Smooth muscle cell (in vitro differentiated cells): ENCODE data around the gene GPR162. TPM values are rescaled to one million over a fixed set of nuclear protein-coding genes. Genes with fewer than 3 reads are reported as not detected.
"Not testable (repeated sequence)": the region's sequence is repeated elsewhere in the genome, so short reads cannot be mapped to it uniquely, and the experiment has no call there.

Experiments
- DNase-seq: peaks from one replicate; lab custom pipeline; 2025; ENCODE audit not compliant: unreplicated experiment; lab: John Stamatoyannopoulos, UW
- H2AFZ ChIP-seq: fragments of 200-600 bp; sonication (generic); 2 replicates; pipeline ENCODE4 v1.6.0; 2016; ENCODE audit warnings: antibody characterized with exemption, low read depth, mild to moderate bottlenecking
- H3F3A ChIP-seq: fragments of 200-600 bp; sonication (generic); 2 replicates; pipeline ENCODE4 v1.6.0; 2017; ENCODE audit warnings: antibody characterized with exemption, low read depth
- H3K27ac ChIP-seq: fragments of 200-600 bp; sonication (generic); 2 replicates; pipeline ENCODE4 v1.5.1; 2016; ENCODE audit warnings: low read depth, mild to moderate bottlenecking
- H3K27me3 ChIP-seq: fragments of 200-600 bp; sonication (generic); 2 replicates; pipeline ENCODE4 v1.6.1; 2016; ENCODE audit warnings: low read depth, mild to moderate bottlenecking
- H3K36me3 ChIP-seq: fragments of 200-600 bp; sonication (generic); 2 replicates; pipeline ENCODE4 v1.5.1; 2016; ENCODE audit warnings: low read depth
- H3K4me1 ChIP-seq: fragments of 200-600 bp; sonication (generic); 2 replicates; pipeline ENCODE4 v1.5.1; 2016; ENCODE audit warnings: low read depth
- H3K4me2 ChIP-seq: fragments of 200-600 bp; sonication (generic); 2 replicates; pipeline ENCODE4 v1.6.0; 2016; ENCODE audit warnings: mild to moderate bottlenecking
- H3K4me3 ChIP-seq: fragments of 200-600 bp; sonication (generic); 2 replicates; pipeline ENCODE4 v1.5.1; 2016; ENCODE audit warnings: mild to moderate bottlenecking
- H3K79me2 ChIP-seq: fragments of 200-600 bp; sonication (generic); 2 replicates; pipeline ENCODE4 v1.6.0; 2016; ENCODE audit warnings: low read depth, mild to moderate bottlenecking
- H3K9ac ChIP-seq: fragments of 200-600 bp; sonication (generic); 2 replicates; pipeline ENCODE4 v1.6.0; 2016; ENCODE audit warnings: low read depth
- H3K9me3 ChIP-seq: fragments of 200-600 bp; sonication (generic); replicated peaks from 2 replicates; pipeline ENCODE4 v1.5.1; 2016; ENCODE audit warnings: low read depth
- H4K20me1 ChIP-seq: fragments of 200-600 bp; sonication (generic); 2 replicates; pipeline ENCODE4 v1.6.0; 2016; ENCODE audit warnings: low read depth
- WGBS: methylation state at CpG from one replicate; pipeline ENCODE4 v1.1.7; 2016; ENCODE audit warnings: low lambda C conversion rate; 5-methylcytosine and 5-hydroxymethylcytosine counted together
- polyA plus RNA-seq: library from polyadenylated mRNA; unstranded; fragments of >200 nt; fragmentation: Nextera tagmentation; extraction: Ambion mirVana; gene quantifications from 2 replicates; pipeline ENCODE4 v1.2.1, GENCODE V29; 2016
- total RNA-seq: library from RNA; depleted of rRNA; stranded (reverse); fragments of >200 nt; gene quantifications from 2 replicates; pipeline ENCODE4 v1.2.3, GENCODE V29; 2014
- TF ChIP-seq, protein P1 (sequence below): fragments of 200-600 bp; sonication (generic); IDR thresholded peaks from 2 replicates; pipeline ENCODE4 v1.5.1; 2017; ENCODE audit warnings: borderline replicate concordance, mild to moderate bottlenecking, antibody characterized with exemption; ENCODE audit not compliant: insufficient read depth, poor library complexity, severe bottlenecking

The GPR162 gene
- total and polyA plus RNA-seq, 2 experiments from 2014 or later, result 0.76 to 2.1 TPM

DNA sequence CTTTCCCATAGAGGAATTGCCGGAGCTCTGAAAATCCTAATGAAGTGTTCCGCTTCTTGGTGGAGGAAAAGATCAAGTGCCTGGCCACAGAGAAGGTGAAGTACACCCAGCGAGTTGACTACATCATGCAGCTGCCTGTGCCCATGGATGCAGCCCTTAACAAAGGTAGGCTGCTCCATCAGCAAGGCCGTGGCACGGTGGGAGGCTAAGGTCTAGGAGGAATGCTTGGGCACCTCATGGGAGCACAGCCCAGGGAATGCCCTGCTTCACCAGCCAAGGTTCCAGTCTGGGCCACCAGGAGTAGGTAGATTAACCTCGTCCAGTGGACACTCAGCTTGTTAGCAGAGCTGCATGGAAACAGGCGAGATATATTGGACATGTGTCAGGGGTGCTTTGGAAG is 39.3 kb downstream of the GPR162 start:
- no peak for DNase-seq
- 98% methylated on average over 7 of the region's 7 CpGs for WGBS
- Histone ChIP-seq H3K4me2 (no peak overlapping the region), H3K27ac (no peak overlapping the region), H4K20me1 (no peaks in the 10 kb centered on the region), H3K9me3 (no peaks in the 10 kb centered on the region), H3F3A (peaks cover 20% of the 10 kb centered on the region), H2AFZ (no peak overlapping the region), H3K9ac (no peak overlapping the region), H3K4me1 (no peaks in the 10 kb centered on the region), H3K79me2 (no peaks in the 10 kb centered on the region), H3K27me3 (no peaks in the 10 kb centered on the region), H3K36me3 (no peaks in the 10 kb centered on the region), H3K4me3 (no peak overlapping the region)
- TF ChIP-seq, protein P1, sequence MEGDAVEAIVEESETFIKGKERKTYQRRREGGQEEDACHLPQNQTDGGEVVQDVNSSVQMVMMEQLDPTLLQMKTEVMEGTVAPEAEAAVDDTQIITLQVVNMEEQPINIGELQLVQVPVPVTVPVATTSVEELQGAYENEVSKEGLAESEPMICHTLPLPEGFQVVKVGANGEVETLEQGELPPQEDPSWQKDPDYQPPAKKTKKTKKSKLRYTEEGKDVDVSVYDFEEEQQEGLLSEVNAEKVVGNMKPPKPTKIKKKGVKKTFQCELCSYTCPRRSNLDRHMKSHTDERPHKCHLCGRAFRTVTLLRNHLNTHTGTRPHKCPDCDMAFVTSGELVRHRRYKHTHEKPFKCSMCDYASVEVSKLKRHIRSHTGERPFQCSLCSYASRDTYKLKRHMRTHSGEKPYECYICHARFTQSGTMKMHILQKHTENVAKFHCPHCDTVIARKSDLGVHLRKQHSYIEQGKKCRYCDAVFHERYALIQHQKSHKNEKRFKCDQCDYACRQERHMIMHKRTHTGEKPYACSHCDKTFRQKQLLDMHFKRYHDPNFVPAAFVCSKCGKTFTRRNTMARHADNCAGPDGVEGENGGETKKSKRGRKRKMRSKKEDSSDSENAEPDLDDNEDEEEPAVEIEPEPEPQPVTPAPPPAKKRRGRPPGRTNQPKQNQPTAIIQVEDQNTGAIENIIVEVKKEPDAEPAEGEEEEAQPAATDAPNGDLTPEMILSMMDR, result no peak

- Histone ChIP-seq H4K20me1 (no peaks in the 10 kb centered on the region), H3K36me3 (no peaks in the 10 kb centered on the region), H3K4me3 (no peak overlapping the region), H3F3A (peaks cover 20% of the 10 kb centered on the region), H3K27ac (no peak overlapping the region), H3K9ac (no peak overlapping the region), H3K4me2 (no peak overlapping the region), H3K4me1 (no peaks in the 10 kb centered on the region), H2AFZ (no peak overlapping the region), H3K79me2 (no peaks in the 10 kb centered on the region), H3K9me3 (no peaks in the 10 kb centered on the region), H3K27me3 (no peaks in the 10 kb centered on the region)
- WGBS, result over 99% methylated on average over 9 of the region's 9 CpGs
- TF ChIP-seq, protein P1, result no peak
- DNase-seq, result no peak
These were observed 39.8 kb downstream of the GPR162 start for GRCh38 chr12:6861391-6861790.

- H3K27me3 ChIP-seq, result no peaks in the 10 kb centered on the region
- peaks cover 22% of the 10 kb centered on the region for H3F3A ChIP-seq
- no peak overlapping the region for H3K9ac ChIP-seq
- H3K4me2 ChIP-seq, result no peak overlapping the region
- no peak overlapping the region for H3K27ac ChIP-seq
- no peak for DNase-seq
- peaks cover 6% of the 10 kb centered on the region for H4K20me1 ChIP-seq
- no peaks in the 10 kb centered on the region for H3K9me3 ChIP-seq
- H3K4me3 ChIP-seq, result no peak overlapping the region
- peaks cover 7% of the 10 kb centered on the region for H3K79me2 ChIP-seq
- no peaks in the 10 kb centered on the region for H3K4me1 ChIP-seq
- 97% methylated on average over 11 of the region's 11 CpGs for WGBS
- H2AFZ ChIP-seq, result no peak overlapping the region
- TF ChIP-seq, protein P1, result no peak
- no peaks in the 10 kb centered on the region for H3K36me3 ChIP-seq
These were observed 41.4 kb downstream of the GPR162 start for GRCh38 chr12:6863033-6863432.

- Histone ChIP-seq H3K27ac (no peak overlapping the region), H3K4me3 (no peak overlapping the region), H3K79me2 (peaks cover 14% of the 10 kb centered on the region), H3F3A (peaks cover 28% of the 10 kb centered on the region), H3K9me3 (no peaks in the 10 kb centered on the region), H3K4me1 (no peaks in the 10 kb centered on the region), H3K36me3 (no peaks in the 10 kb centered on the region), H3K27me3 (no peaks in the 10 kb centered on the region), H3K4me2 (no peak overlapping the region), H4K20me1 (peaks cover 13% of the 10 kb centered on the region), H2AFZ (no peak overlapping the region), H3K9ac (no peak overlapping the region)
- WGBS, result 97% methylated on average over 16 of the region's 16 CpGs
- no peak for DNase-seq
- TF ChIP-seq, protein P1, result no peak
These were observed 42.1 kb downstream of the GPR162 start for GRCh38 chr12:6863586-6864321.

- H3K27me3 ChIP-seq, H3K9ac ChIP-seq, H3K9me3 ChIP-seq, H3K4me2 ChIP-seq, H3K27ac ChIP-seq, H3K4me3 ChIP-seq, H2AFZ ChIP-seq, H3K4me1 ChIP-seq, H3K36me3 ChIP-seq, DNase-seq: not testable (repeated sequence)
- peaks cover 28% of the 10 kb centered on the region for H4K20me1 ChIP-seq
- peaks cover 41% of the 10 kb centered on the region for H3F3A ChIP-seq
- 89% methylated on average over 5 of the region's 5 CpGs for WGBS
- peaks cover 20% of the 10 kb centered on the region for H3K79me2 ChIP-seq
These were observed 43.7 kb downstream of the GPR162 start for GRCh38 chr12:6865307-6865706.
